GM19099 (cell line): Measurements from ENCODE around the gene TGFB3.

ENCODE experiments used
- POLR2A ChIP-seq: IDR thresholded peaks from 3 replicates; pipeline ENCODE4 v1.6.1; 2011; ENCODE audit warnings: low read depth; ENCODE audit not compliant: insufficient read length; ENCODE audit errors: extremely low read depth

The TGFB3 gene

GRCh38 chr14:75981426-75982265 lies at the start of gene TGFB3:
Gene TGFB3 (minus strand): TSS chr14:75981995. CDS start chr14:75980893, 1,102 bp downstream.
- TF ChIP-seq POLR2A, result no peak

GRCh38 chr14:76024211-76024907 lies 42.6 kb upstream of the TGFB3 start:
- no peak for TF ChIP-seq POLR2A

DNA sequence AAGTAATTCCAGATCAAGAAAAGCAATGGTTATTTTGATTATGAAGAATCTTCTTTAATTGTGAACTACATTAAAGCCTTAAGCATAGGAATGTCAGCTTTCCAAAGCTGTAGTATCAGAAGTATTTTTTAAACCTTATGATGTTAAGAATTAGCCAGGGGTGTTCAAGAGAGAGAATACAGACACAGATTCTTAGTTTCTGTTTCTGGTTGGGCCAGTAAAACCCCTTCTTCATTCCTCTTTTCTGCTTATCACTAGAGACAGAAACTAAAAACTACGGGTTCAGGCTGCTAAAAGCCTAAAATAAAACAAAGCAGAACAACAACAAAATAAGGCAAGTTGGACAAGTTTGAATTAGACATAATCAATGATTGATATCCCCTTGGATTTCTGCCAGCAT lies 42.0 kb upstream of the TGFB3 start:
- no peak for TF ChIP-seq POLR2A

- TF ChIP-seq POLR2A, result no peak
Observed at GRCh38 chr14:76022991-76023390, 41.2 kb upstream of the TGFB3 start.

- no peak for TF ChIP-seq POLR2A
Observed at GRCh38 chr14:76019676-76020075, 37.9 kb upstream of the TGFB3 start.

- TF ChIP-seq POLR2A, result no peak
Observed at GRCh38 chr14:76015668-76016067, 33.9 kb upstream of the TGFB3 start.

DNA sequence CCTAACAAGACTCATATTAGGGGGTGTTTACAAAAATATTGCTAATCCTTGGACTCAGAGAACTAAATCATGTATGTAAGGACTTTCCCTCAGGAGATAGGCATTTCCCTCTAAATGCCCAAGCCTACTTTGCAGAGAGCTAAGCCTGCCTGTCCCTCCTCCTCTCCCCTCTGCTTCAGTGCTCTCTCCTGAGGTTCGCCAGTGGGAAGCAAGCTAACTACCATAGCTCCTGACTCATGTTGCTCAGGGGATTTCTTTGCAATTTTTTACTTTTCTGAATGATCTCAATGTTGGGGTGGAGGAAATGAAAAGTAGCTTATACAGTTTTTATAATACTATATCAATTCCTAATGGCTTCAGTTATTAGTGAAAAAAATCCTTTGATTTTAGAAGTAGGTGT lies 33.4 kb upstream of the TGFB3 start:
- no peak for TF ChIP-seq POLR2A

DNA sequence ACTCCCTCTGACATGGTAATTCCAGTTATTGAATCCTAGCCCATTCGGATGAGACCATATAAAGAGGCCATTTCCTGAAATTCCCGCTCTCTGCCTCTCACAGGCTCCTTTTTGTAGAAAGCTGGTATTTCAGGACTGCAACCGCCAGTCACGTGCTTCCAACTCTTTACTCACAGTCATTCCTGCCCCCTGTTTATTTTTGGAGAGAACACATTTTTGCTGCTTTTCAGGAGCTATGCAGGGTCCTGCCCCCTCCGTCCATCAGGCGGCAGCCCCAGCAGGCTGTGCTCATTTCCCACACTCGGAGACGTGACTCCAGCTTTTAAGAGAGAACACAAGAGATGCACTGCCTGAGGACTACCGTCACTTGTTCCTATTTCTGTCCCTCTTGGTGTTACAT lies 30.6 kb upstream of the TGFB3 start:
- TF ChIP-seq POLR2A, result no peak

DNA sequence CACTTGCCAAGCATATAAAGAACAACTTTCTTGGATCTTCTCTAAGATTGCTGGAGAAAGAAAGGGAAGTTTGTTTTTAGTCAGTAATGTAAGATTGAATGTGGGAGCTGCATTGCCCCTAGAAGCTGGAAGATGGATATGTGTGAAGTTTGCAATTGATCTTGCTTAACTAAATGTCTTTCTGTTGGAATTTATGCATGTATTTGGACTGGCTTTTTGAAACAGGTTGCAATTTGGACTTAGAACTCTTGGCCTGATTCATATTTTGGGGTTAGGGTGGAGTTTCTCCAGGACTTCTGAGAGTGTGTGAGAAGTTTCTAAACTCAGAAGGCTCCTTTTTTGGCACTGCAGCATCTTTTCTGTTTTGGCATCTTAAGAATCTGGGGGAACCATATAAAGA lies 30.1 kb upstream of the TGFB3 start:
- no peak for TF ChIP-seq POLR2A

DNA sequence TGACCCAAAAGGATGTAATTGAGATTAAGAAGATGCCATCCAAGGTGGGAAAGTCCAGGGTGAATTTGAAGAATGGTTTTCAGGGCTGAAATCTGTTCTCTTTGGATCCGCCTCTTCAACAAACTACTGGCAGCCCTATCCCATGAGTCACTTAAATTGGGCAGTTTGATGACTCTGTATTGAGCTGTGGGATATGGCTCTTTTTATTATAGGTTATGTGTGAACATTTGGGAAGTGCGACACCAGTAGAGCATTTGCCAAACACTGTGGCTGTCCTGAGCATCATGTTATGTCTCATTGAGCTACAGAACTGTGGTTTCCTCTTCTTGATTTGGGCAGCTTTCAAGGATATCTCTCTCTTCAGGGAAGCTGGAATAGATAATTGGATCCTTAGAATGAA lies 26.1 kb upstream of the TGFB3 start:
- TF ChIP-seq POLR2A, result no peak

- TF ChIP-seq POLR2A, result no peak
Observed at GRCh38 chr14:76007379-76007778, 25.6 kb upstream of the TGFB3 start.

GRCh38 chr14:76006253-76006652 lies 24.5 kb upstream of the TGFB3 start:
- no peak for TF ChIP-seq POLR2A

DNA sequence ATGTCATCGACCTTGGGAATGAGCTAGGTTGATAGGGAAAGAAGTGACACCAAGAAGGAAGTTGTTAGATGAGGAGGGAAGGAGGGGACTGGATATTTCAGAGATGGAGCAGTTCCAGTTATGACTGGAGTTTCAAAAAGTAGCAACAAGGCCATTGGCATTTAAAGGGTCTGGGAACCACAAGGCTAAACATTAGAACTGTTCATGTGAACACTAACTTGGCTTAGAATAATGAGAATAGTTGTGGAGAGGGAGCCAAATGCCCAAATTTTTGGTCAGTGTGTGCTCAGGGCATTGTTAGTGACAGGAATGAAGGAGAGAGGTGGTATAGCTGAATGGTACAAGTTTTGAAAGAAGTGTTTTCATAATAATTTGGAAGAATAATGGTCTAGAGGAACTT lies 20.6 kb upstream of the TGFB3 start:
- TF ChIP-seq POLR2A, result no peak

- TF ChIP-seq POLR2A, result no peak
Observed at GRCh38 chr14:75999511-76000190, 17.9 kb upstream of the TGFB3 start.

GRCh38 chr14:75996488-75996887 lies 14.7 kb upstream of the TGFB3 start:
- TF ChIP-seq POLR2A, result no peak

- TF ChIP-seq POLR2A, result no peak
Observed at GRCh38 chr14:75995372-75996041, 13.7 kb upstream of the TGFB3 start.

DNA sequence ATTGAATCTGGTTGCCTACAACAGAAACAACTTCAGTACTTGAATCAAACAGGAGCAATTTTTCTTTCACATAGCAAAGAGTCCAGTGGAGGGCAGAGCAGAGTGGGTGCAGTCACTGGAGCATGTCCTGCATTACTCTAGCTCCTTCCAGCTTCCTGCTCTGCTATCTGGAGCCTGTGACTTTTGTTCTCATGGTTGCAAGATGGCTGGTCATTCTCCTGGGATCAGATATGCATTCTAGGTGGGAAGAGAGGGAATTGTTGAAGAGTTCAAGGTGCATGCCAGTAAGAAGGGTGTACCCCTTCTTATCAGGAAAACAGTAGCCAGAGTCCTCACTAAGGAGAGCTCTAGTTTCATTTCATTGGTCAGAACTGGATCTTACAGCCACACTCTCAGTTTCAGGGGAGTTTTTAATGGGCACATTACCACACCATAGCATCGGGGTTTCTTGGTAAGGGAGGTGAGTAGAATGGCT lies 11.8 kb upstream of the TGFB3 start:
- no peak for TF ChIP-seq POLR2A
